HUES48 (cell line): ENCODE data around the gene PURA.

Source experiments
- H3K27ac ChIP-seq: one replicate; pipeline ENCODE4 v1.7.0; 2013; ENCODE audit warnings: low read depth, low read length, inconsistent platforms
- H3K27me3 ChIP-seq: 2 replicates; pipeline ENCODE4 v1.6.1; 2013; ENCODE audit warnings: mild to moderate bottlenecking, low read length; ENCODE audit not compliant: control insufficient read depth, insufficient read depth
- H3K36me3 ChIP-seq: 2 replicates; pipeline ENCODE4 v1.6.1; 2013; ENCODE audit warnings: low read length; ENCODE audit not compliant: control insufficient read depth, insufficient read depth
- H3K4me1 ChIP-seq: 2 replicates; pipeline ENCODE4 v1.6.1; 2013; ENCODE audit warnings: mild to moderate bottlenecking, low read length; ENCODE audit not compliant: control insufficient read depth, insufficient read depth
- H3K4me3 ChIP-seq: 2 replicates; pipeline ENCODE4 v1.5.1; 2013; ENCODE audit warnings: mild to moderate bottlenecking, low read depth, low read length
- H3K9ac ChIP-seq: 2 replicates; pipeline ENCODE4 v1.6.1; 2013; ENCODE audit warnings: mild to moderate bottlenecking, low read depth, low read length, moderate library complexity
- H3K9me3 ChIP-seq: 2 replicates; pipeline ENCODE4 v1.6.1; 2013; ENCODE audit warnings: low read length; ENCODE audit not compliant: control insufficient read depth, insufficient read depth

Gene PURA

GRCh38 chr5:140093866-140094265 is 20.0 kb upstream of the PURA start:
- no peaks in the 10 kb centered on the region for H3K9me3 ChIP-seq
- H3K4me3 ChIP-seq = no peak overlapping the region
- H3K27ac ChIP-seq = no peak overlapping the region

GRCh38 chr5:140094889-140095288 is 19.0 kb upstream of the PURA start:
- H3K4me3 ChIP-seq = no peak overlapping the region

More at GRCh38 chr5:140093866-140094265, 20.0 kb upstream of the PURA start:
- no peaks in the 10 kb centered on the region for H3K4me1 ChIP-seq
- H3K36me3 ChIP-seq = no peaks in the 10 kb centered on the region
- no peaks in the 10 kb centered on the region; the same call in 1 of the 2 replicates for H3K27me3 ChIP-seq
- H3K9ac ChIP-seq = no peak overlapping the region

GRCh38 chr5:140101179-140101578 is 12.7 kb upstream of the PURA start:
- Histone ChIP-seq H3K9me3 (no peaks in the 10 kb centered on the region), H3K4me1 (no peaks in the 10 kb centered on the region), H3K36me3 (no peaks in the 10 kb centered on the region), H3K27ac (no peak overlapping the region), H3K27me3 (peaks cover 49% of the 10 kb centered on the region), H3K4me3 (no peak overlapping the region), H3K9ac (no peak overlapping the region)

More at GRCh38 chr5:140094889-140095288, 19.0 kb upstream of the PURA start:
- no peaks in the 10 kb centered on the region for H3K36me3 ChIP-seq
- H3K9me3 ChIP-seq = no peaks in the 10 kb centered on the region
- no peaks in the 10 kb centered on the region for H3K4me1 ChIP-seq
- no peaks in the 10 kb centered on the region; the same call in 1 of the 2 replicates for H3K27me3 ChIP-seq
- H3K27ac ChIP-seq = no peak overlapping the region
- no peak overlapping the region for H3K9ac ChIP-seq

- Histone ChIP-seq H3K27ac (no peak overlapping the region), H3K4me1 (peaks cover 7% of the 10 kb centered on the region; the same call in 1 of the 2 replicates), H3K36me3 (no peaks in the 10 kb centered on the region), H3K27me3 (peaks cover 59% of the 10 kb centered on the region), H3K9ac (no peak overlapping the region), H3K4me3 (no peak overlapping the region), H3K9me3 (no peaks in the 10 kb centered on the region)
Measured at GRCh38 chr5:140103154-140103553, 10.8 kb upstream of the PURA start.

GRCh38 chr5:140104100-140104499 is 9.8 kb upstream of the PURA start:
- peaks cover 12% of the 10 kb centered on the region; the same call in 1 of the 2 replicates for H3K4me1 ChIP-seq
- peaks cover 64% of the 10 kb centered on the region for H3K27me3 ChIP-seq
- no peak overlapping the region for H3K27ac ChIP-seq
- no peaks in the 10 kb centered on the region for H3K36me3 ChIP-seq
- no peak overlapping the region for H3K4me3 ChIP-seq
- no peak overlapping the region for H3K9ac ChIP-seq
- no peaks in the 10 kb centered on the region for H3K9me3 ChIP-seq

- peaks cover 78% of the 10 kb centered on the region for H3K27me3 ChIP-seq
Measured at GRCh38 chr5:140106101-140106500, 7.8 kb upstream of the PURA start.

GRCh38 chr5:140106805-140107311 is 7.1 kb upstream of the PURA start:
- no peaks in the 10 kb centered on the region for H3K9me3 ChIP-seq
- peak overlapping the region; percentile 92 for H3K4me3 ChIP-seq
- H3K27ac ChIP-seq = peak overlapping the region; percentile 82
- peaks cover 31% of the 10 kb centered on the region for H3K4me1 ChIP-seq
- no peaks in the 10 kb centered on the region for H3K36me3 ChIP-seq
- peak overlapping the region; percentile 59; the same call in 1 of the 2 replicates for H3K9ac ChIP-seq
- peaks cover 81% of the 10 kb centered on the region for H3K27me3 ChIP-seq

More at GRCh38 chr5:140106101-140106500, 7.8 kb upstream of the PURA start:
- H3K9ac ChIP-seq = no peak overlapping the region
- no peaks in the 10 kb centered on the region for H3K36me3 ChIP-seq
- no peak overlapping the region for H3K27ac ChIP-seq
- H3K4me1 ChIP-seq = peaks cover 27% of the 10 kb centered on the region
- H3K9me3 ChIP-seq = no peaks in the 10 kb centered on the region
- H3K4me3 ChIP-seq = no peak overlapping the region

GRCh38 chr5:140107312-140108092 is 6.4 kb upstream of the PURA start:
- H3K27ac ChIP-seq = peak overlapping the region; percentile 82

GRCh38 chr5:140108093-140109017 is 5.6 kb upstream of the PURA start:
- H3K36me3 ChIP-seq = no peaks in the 10 kb centered on the region
- no peak overlapping the region for H3K9ac ChIP-seq
- no peaks in the 10 kb centered on the region for H3K9me3 ChIP-seq
- H3K4me1 ChIP-seq = peaks cover 40% of the 10 kb centered on the region
- no peak overlapping the region for H3K27ac ChIP-seq
- H3K27me3 ChIP-seq = peaks cover 86% of the 10 kb centered on the region
- peak overlapping the region; percentile 92 for H3K4me3 ChIP-seq

More at GRCh38 chr5:140107312-140108092, 6.4 kb upstream of the PURA start:
- no peaks in the 10 kb centered on the region for H3K36me3 ChIP-seq
- H3K27me3 ChIP-seq = peaks cover 84% of the 10 kb centered on the region
- H3K4me3 ChIP-seq = peak overlapping the region; percentile 92
- H3K9me3 ChIP-seq = no peaks in the 10 kb centered on the region
- H3K4me1 ChIP-seq = peaks cover 38% of the 10 kb centered on the region
- H3K9ac ChIP-seq = peak overlapping the region; percentile 59; the same call in 1 of the 2 replicates

- Histone ChIP-seq H3K9ac (no peak overlapping the region), H3K9me3 (no peaks in the 10 kb centered on the region), H3K27ac (no peak overlapping the region), H3K4me1 (peaks cover 40% of the 10 kb centered on the region), H3K4me3 (peak overlapping the region; percentile 92), H3K27me3 (peaks cover 81% of the 10 kb centered on the region), H3K36me3 (no peaks in the 10 kb centered on the region)
Measured at GRCh38 chr5:140109018-140109758, 4.7 kb upstream of the PURA start.
